ENCODE measurements around the gene C1RL. TPM values are rescaled to one million over a fixed set of nuclear protein-coding genes. Genes with fewer than 3 reads are reported as not detected.
"Not testable (repeated sequence)": the region's sequence is repeated elsewhere in the genome, so short reads cannot be mapped to it uniquely, and the experiment has no call there.

The C1RL gene
- total and polyA plus RNA-seq, 5 donors from 2014 or later = 6.0 to 21.0 (median 8.0) TPM

DNA sequence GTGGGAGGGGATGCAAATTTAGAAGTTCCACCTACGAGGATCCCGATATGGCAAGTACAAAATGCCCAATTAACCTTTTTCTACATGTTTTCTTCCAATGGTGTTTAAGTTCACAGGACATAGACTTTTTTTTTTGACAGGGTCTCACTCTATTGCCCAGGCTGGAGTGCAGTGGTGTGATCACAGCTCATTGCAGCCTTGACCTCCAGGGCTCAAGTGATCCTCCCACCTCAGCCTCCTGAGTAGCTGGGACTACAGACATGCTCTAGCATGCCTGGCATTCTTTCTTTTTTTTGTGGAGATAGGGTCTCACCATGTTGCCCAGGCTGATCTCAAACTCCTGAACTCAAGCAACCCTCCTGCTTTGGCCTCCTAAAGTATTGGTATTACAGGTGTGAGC, 53.3 kb downstream of the C1RL start:
- peaks cover 60% of the 10 kb centered on the region for H3K27me3 Mint-ChIP-seq
- not testable (repeated sequence) for H3K4me1 ChIP-seq (ENCODE audit: control insufficient read depth, insufficient read depth, low read length, poor library complexity, severe bottlenecking); H3K36me3 Mint-ChIP-seq; H3K9me3 Mint-ChIP-seq; H3K27ac ChIP-seq (ENCODE audit: insufficient read depth, low read length, poor library complexity, severe bottlenecking); H3K4me3 ChIP-seq (ENCODE audit: low read depth, low read length); DNase-seq; ATAC-seq (ENCODE audit: low read depth in 2 of 2); H3K27ac Mint-ChIP-seq; H3K9me3 ChIP-seq (ENCODE audit: control insufficient read depth in 2 of 2, low read length in 2 of 2); H3K36me3 ChIP-seq (ENCODE audit: control insufficient read depth, insufficient read depth, low read length); H3K4me1 Mint-ChIP-seq; H3K4me3 Mint-ChIP-seq
- peaks cover 17% of the 10 kb centered on the region for H3K27me3 ChIP-seq (ENCODE audit: control insufficient read depth, insufficient read depth, low read length)

GRCh38 chr12:7054925-7055324, 54.1 kb downstream of the C1RL start:
- Histone ChIP-seq H3K27me3 (ENCODE audit: control insufficient read depth, insufficient read depth, low read length) (peaks cover 17% of the 10 kb centered on the region), H3K36me3 (ENCODE audit: control insufficient read depth, insufficient read depth, low read length) (no peaks in the 10 kb centered on the region), H3K27ac (ENCODE audit: insufficient read depth, low read length, poor library complexity, severe bottlenecking) (no peak overlapping the region), H3K4me3 (ENCODE audit: low read depth, low read length) (no peak overlapping the region), H3K9me3 (ENCODE audit: control insufficient read depth in 2 of 2, low read length in 2 of 2) (no peaks in the 10 kb centered on the region), H3K4me1 (ENCODE audit: control insufficient read depth, insufficient read depth, low read length, poor library complexity, severe bottlenecking) (no peaks in the 10 kb centered on the region)
- Mint-ChIP-seq H3K27me3 (peaks cover 54% of the 10 kb centered on the region), H3K27ac (no peak overlapping the region), H3K4me3 (no peak overlapping the region), H3K4me1 (peaks cover 0 to 3% (median 0%) of the 10 kb centered on the region in 4 donors), H3K9me3 (peaks cover 0 to 2% (median 0%) of the 10 kb centered on the region in 7 donors), H3K36me3 (no peaks in the 10 kb centered on the region)
- ATAC-seq (ENCODE audit: low read depth in 2 of 2) (no peak), DNase-seq (no peak)

- not testable (repeated sequence) for H3K4me1 ChIP-seq (ENCODE audit: control insufficient read depth, insufficient read depth, low read length, poor library complexity, severe bottlenecking); H3K4me3 Mint-ChIP-seq; H3K36me3 Mint-ChIP-seq; ATAC-seq (ENCODE audit: low read depth in 2 of 2); H3K27ac ChIP-seq (ENCODE audit: insufficient read depth, low read length, poor library complexity, severe bottlenecking); H3K4me3 ChIP-seq (ENCODE audit: low read depth, low read length); H3K27me3 ChIP-seq (ENCODE audit: control insufficient read depth, insufficient read depth, low read length); H3K9me3 ChIP-seq (ENCODE audit: control insufficient read depth in 2 of 2, low read length in 2 of 2); H3K9me3 Mint-ChIP-seq; H3K36me3 ChIP-seq (ENCODE audit: control insufficient read depth, insufficient read depth, low read length); DNase-seq
- Mint-ChIP-seq H3K27ac (peak overlapping the region in 1 of 3 donors; percentile 22), H3K4me1 (peaks cover 0 to 11% (median 3%) of the 10 kb centered on the region in 4 donors), H3K27me3 (peaks cover 29% of the 10 kb centered on the region)
Observed at GRCh38 chr12:7049973-7050372, 59.0 kb downstream of the C1RL start.

DNA sequence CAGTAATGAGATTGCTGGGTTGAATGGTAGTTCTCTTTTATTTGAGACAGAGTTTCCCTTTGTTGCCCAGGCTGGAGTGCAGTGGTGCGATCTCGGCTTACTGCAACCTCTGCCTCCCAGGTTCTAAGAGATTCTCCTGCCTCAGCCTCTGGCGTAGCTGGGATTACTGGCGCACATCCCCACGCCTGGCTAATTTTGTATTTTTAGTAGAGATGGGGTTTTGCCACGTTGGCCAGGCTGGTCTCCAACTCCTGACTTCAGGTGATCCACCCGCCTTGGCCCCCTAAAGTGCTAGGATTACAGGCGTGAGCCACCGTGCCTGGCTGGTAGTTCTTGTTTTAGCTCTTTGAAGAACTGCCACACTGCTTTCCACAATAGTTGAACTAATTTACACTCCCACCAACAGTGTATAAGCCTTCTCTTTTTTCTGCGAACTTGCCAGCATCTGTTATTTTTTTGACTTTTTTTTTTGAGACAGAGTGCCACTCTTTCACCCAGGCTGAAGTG, 59.5 kb downstream of the C1RL start:
- not testable (repeated sequence) for H3K4me3 Mint-ChIP-seq; H3K9me3 ChIP-seq (ENCODE audit: control insufficient read depth in 2 of 2, low read length in 2 of 2); ATAC-seq (ENCODE audit: low read depth in 2 of 2); H3K27ac ChIP-seq (ENCODE audit: insufficient read depth, low read length, poor library complexity, severe bottlenecking); H3K4me1 ChIP-seq (ENCODE audit: control insufficient read depth, insufficient read depth, low read length, poor library complexity, severe bottlenecking); H3K9me3 Mint-ChIP-seq; DNase-seq; H3K36me3 ChIP-seq (ENCODE audit: control insufficient read depth, insufficient read depth, low read length); H3K27ac Mint-ChIP-seq; H3K36me3 Mint-ChIP-seq; H3K4me3 ChIP-seq (ENCODE audit: low read depth, low read length); H3K27me3 ChIP-seq (ENCODE audit: control insufficient read depth, insufficient read depth, low read length)
- Mint-ChIP-seq H3K4me1 (peaks cover 0 to 11% (median 3%) of the 10 kb centered on the region in 4 donors), H3K27me3 (peaks cover 24% of the 10 kb centered on the region)

GRCh38 chr12:7047306-7047705, 61.7 kb downstream of the C1RL start:
- Histone ChIP-seq H3K36me3 (ENCODE audit: control insufficient read depth, insufficient read depth, low read length) (no peaks in the 10 kb centered on the region), H3K27me3 (ENCODE audit: control insufficient read depth, insufficient read depth, low read length) (no peaks in the 10 kb centered on the region), H3K4me3 (ENCODE audit: low read depth, low read length) (no peak overlapping the region), H3K4me1 (ENCODE audit: control insufficient read depth, insufficient read depth, low read length, poor library complexity, severe bottlenecking) (no peaks in the 10 kb centered on the region), H3K9me3 (ENCODE audit: control insufficient read depth in 2 of 2, low read length in 2 of 2) (no peaks in the 10 kb centered on the region), H3K27ac (ENCODE audit: insufficient read depth, low read length, poor library complexity, severe bottlenecking) (no peak overlapping the region)
- no peaks in the 10 kb centered on the region for H3K9me3 Mint-ChIP-seq
- DNase-seq (peak in 1 of 3 donors; percentile 5), ATAC-seq (ENCODE audit: low read depth in 2 of 2) (no peak)
- H3K27ac Mint-ChIP-seq = peak overlapping the region in 1 of 3 donors; percentile 76
- no peak overlapping the region for H3K4me3 Mint-ChIP-seq
- no peaks in the 10 kb centered on the region for H3K36me3 Mint-ChIP-seq
- peaks cover 10% of the 10 kb centered on the region for H3K27me3 Mint-ChIP-seq
- H3K4me1 Mint-ChIP-seq = peaks cover 0 to 11% (median 2%) of the 10 kb centered on the region in 4 donors

GRCh38 chr12:7046383-7047105, 62.5 kb downstream of the C1RL start:
- H3K4me1 ChIP-seq (ENCODE audit: control insufficient read depth, insufficient read depth, low read length, poor library complexity, severe bottlenecking) = no peaks in the 10 kb centered on the region
- Mint-ChIP-seq H3K27ac (no peak overlapping the region), H3K4me1 (peaks cover 0 to 11% (median 4%) of the 10 kb centered on the region in 4 donors), H3K36me3 (no peaks in the 10 kb centered on the region), H3K9me3 (no peaks in the 10 kb centered on the region), H3K4me3 (no peak overlapping the region), H3K27me3 (peaks cover 5% of the 10 kb centered on the region)
- H3K27ac ChIP-seq (ENCODE audit: insufficient read depth, low read length, poor library complexity, severe bottlenecking) = no peak overlapping the region
- DNase-seq (peak in 1 of 3 donors; percentile 6), ATAC-seq (ENCODE audit: low read depth in 2 of 2) (no peak)
- H3K9me3 ChIP-seq (ENCODE audit: control insufficient read depth in 2 of 2, low read length in 2 of 2) = no peaks in the 10 kb centered on the region
- H3K36me3 ChIP-seq (ENCODE audit: control insufficient read depth, insufficient read depth, low read length) = no peaks in the 10 kb centered on the region
- H3K4me3 ChIP-seq (ENCODE audit: low read depth, low read length) = no peak overlapping the region
- no peaks in the 10 kb centered on the region for H3K27me3 ChIP-seq (ENCODE audit: control insufficient read depth, insufficient read depth, low read length)

- Histone ChIP-seq H3K4me1 (ENCODE audit: control insufficient read depth, insufficient read depth, low read length, poor library complexity, severe bottlenecking) (no peaks in the 10 kb centered on the region), H3K4me3 (ENCODE audit: low read depth, low read length) (no peak overlapping the region), H3K36me3 (ENCODE audit: control insufficient read depth, insufficient read depth, low read length) (no peaks in the 10 kb centered on the region), H3K27me3 (ENCODE audit: control insufficient read depth, insufficient read depth, low read length) (no peaks in the 10 kb centered on the region), H3K9me3 (ENCODE audit: control insufficient read depth in 2 of 2, low read length in 2 of 2) (no peaks in the 10 kb centered on the region), H3K27ac (ENCODE audit: insufficient read depth, low read length, poor library complexity, severe bottlenecking) (no peak overlapping the region)
- DNase-seq (no peak), ATAC-seq (ENCODE audit: low read depth in 2 of 2) (no peak)
- H3K4me1 Mint-ChIP-seq = peaks cover 0 to 11% (median 4%) of the 10 kb centered on the region in 4 donors
- H3K9me3 Mint-ChIP-seq = no peaks in the 10 kb centered on the region
- H3K4me3 Mint-ChIP-seq = no peak overlapping the region
- no peaks in the 10 kb centered on the region for H3K36me3 Mint-ChIP-seq
- H3K27me3 Mint-ChIP-seq = no peaks in the 10 kb centered on the region
- no peak overlapping the region for H3K27ac Mint-ChIP-seq
Observed at GRCh38 chr12:7045913-7046312, 63.1 kb downstream of the C1RL start.
